Measurements from ENCODE around the gene CCDC97. TPM values are rescaled to one million over a fixed set of nuclear protein-coding genes. Genes with fewer than 3 reads are reported as not detected.

CCDC97 gene
- total RNA-seq, 1 experiment from 2014 or later, result 39.4 TPM

GRCh38 chr19:41363753-41364523 is 54.0 kb downstream of the CCDC97 start, which contains the start of gene B9D2:
Gene B9D2, minus strand, starts transcription at chr19:41364149. Its CDS starts 630 bp downstream, at chr19:41363519.
- no peak within 1 kb of the TSS for H4K5ac ChIP-seq (ENCODE audit: insufficient read length, low read depth, low read length)
- no peaks in the 10 kb centered on the region for H3K9me3 Mint-ChIP-seq
- H3K9me3 ChIP-seq (ENCODE audit: control insufficient read depth, low read depth, low read length), result no peaks in the 10 kb centered on the region
- no peaks in the 10 kb centered on the region for H3K79me2 ChIP-seq (ENCODE audit: insufficient read depth, low read length)
- no peaks in the 10 kb centered on the region for H3K27me3 Mint-ChIP-seq (ENCODE audit: low read depth)
- H2AK5ac ChIP-seq (ENCODE audit: insufficient read length, low read length), result no peak within 1 kb of the TSS
- H3K79me1 ChIP-seq (ENCODE audit: insufficient read depth, low read depth, low read length, poor library complexity, severe bottlenecking), result no peaks in the 10 kb centered on the region
- DNase-seq, result peak; percentile 98
- no peak within 1 kb of the TSS for H2BK20ac ChIP-seq (ENCODE audit: low read depth, low read length, poor library complexity, severe bottlenecking)
- H3K36me3 Mint-ChIP-seq (ENCODE audit: insufficient read depth in 1 of 3, low read depth in 3 of 3), result no peaks in the 10 kb centered on the region; a peak in 1 of 7 replicates
- no CpG with 5 or more reads among the region's 56 CpGs for WGBS (ENCODE audit: extremely low coverage, insufficient read length, low lambda C conversion rate)
- no peaks in the 10 kb centered on the region for H3K4me1 ChIP-seq (ENCODE audit: insufficient read depth, low read length)
- H4K8ac ChIP-seq (replicated peaks; ENCODE audit: insufficient read length, low read depth, low read length), result no peak within 1 kb of the TSS
- no peak within 1 kb of the TSS for H4K91ac ChIP-seq (ENCODE audit: insufficient read length, low read depth, low read length)
- no peak within 1 kb of the TSS for H3T11ph ChIP-seq (ENCODE audit: low read length)
- peak within 1 kb of the TSS; percentile 71 for H3K14ac ChIP-seq (ENCODE audit: insufficient read depth, low read length)
- H3K27ac ChIP-seq (ENCODE audit: insufficient read length, low read depth, low read length), result peak within 1 kb of the TSS; percentile 48
- peaks cover 8% of the 10 kb centered on the region for H3K23me2 ChIP-seq (ENCODE audit: insufficient read length, low read depth, low read length, poor library complexity, severe bottlenecking)
- peak within 1 kb of the TSS; percentile 78 for H3K18ac ChIP-seq (ENCODE audit: insufficient read length, low read depth, low read length)
- peaks cover 2 to 8% of the 10 kb centered on the region in 2 experiments; a peak in 2 of 4 replicates for H3K4me1 Mint-ChIP-seq
- H3K4me2 ChIP-seq (ENCODE audit: insufficient read depth, insufficient read length, low read length), result peak within 1 kb of the TSS; percentile 73
- H2BK12ac ChIP-seq (ENCODE audit: insufficient read length, low read depth, low read length), result no peak within 1 kb of the TSS
- H3K56ac ChIP-seq (ENCODE audit: insufficient read length, low read depth, low read length), result no peak within 1 kb of the TSS
- peak within 1 kb of the TSS; percentile 98 to 100 (median 100) for H3K27ac Mint-ChIP-seq
- H3K4me3 Mint-ChIP-seq, result peak within 1 kb of the TSS; percentile 93 to 94
- no peak for TF ChIP-seq CTCF (conservative IDR thresholded peaks at IDR 0.05)
- no peaks in the 10 kb centered on the region for H3K27me3 ChIP-seq (ENCODE audit: insufficient read depth, low read length)
- H3K9ac ChIP-seq (ENCODE audit: extremely low read depth, insufficient read length, low read length), result peak within 1 kb of the TSS; percentile 79
- no peak within 1 kb of the TSS for H2BK120ac ChIP-seq (ENCODE audit: low read depth, low read length, poor library complexity, severe bottlenecking)
- no peak within 1 kb of the TSS; the same call in 1 of the 2 replicates for H3K4ac ChIP-seq (ENCODE audit: low read depth, low read length)
- H2BK15ac ChIP-seq (ENCODE audit: low read depth, low read length), result no peak within 1 kb of the TSS
- H2BK5ac ChIP-seq (ENCODE audit: insufficient read length, low read length), result no peak within 1 kb of the TSS
- peak within 1 kb of the TSS; percentile 63 for H2AFZ ChIP-seq (ENCODE audit: low read length)
- H4K20me1 ChIP-seq (ENCODE audit: control insufficient read depth, insufficient read depth, insufficient read length), result no peaks in the 10 kb centered on the region
- H3K23ac ChIP-seq (ENCODE audit: insufficient read length, low read depth, low read length), result no peak within 1 kb of the TSS

All from H9 (cell line).